ENCODE data around the gene FUOM. TPM values are rescaled to one million over a fixed set of nuclear protein-coding genes. Genes with fewer than 3 reads are reported as not detected.
A peak's percentile ranks its signal among the peaks of the same experiment; 100 is the strongest.

Gene FUOM
- total and polyA plus RNA-seq, 9 of the 15 experiments (the other 6 are each of a cell fraction or from before 2014, with no cell fraction given) = 1.8 to 96.1 (median 27.0) TPM

GRCh38 chr10:133318494-133319127, 39.2 kb downstream of the FUOM start (continued):
- TF ChIP-seq NONO (IDR thresholded peaks at IDR 0.05; ENCODE audit: low read depth in 2 of 2, low read length in 1 of 2) (0 out of 4 replicates have a peak, but pooled peaks of 1 of the 2 experiments have one; percentile 32), ZNF518B (CRISPR knock-in tag; IDR thresholded peaks at IDR 0.05) (no peak), JUN (IDR thresholded peaks at IDR 0.05; ENCODE audit: borderline replicate concordance, low read depth, low read length) (no peak), JUN (CRISPR knock-in tag; IDR thresholded peaks at IDR 0.05; ENCODE audit: borderline replicate concordance) (no peak), ARID4B (CRISPR knock-in tag; IDR thresholded peaks at IDR 0.05) (peak; percentile 59; the same call in 1 of the 2 replicates), SMC3 (conservative IDR thresholded peaks at IDR 0.05; ENCODE audit: insufficient read depth, low read depth, low read length) (peak; percentile 32; the same call in 1 of the 2 replicates), UBTF (IDR thresholded peaks at IDR 0.05; ENCODE audit: borderline replicate concordance in 1 of 2, low read depth in 2 of 2, low read length in 2 of 2) (peak in 1 of 2 experiments; percentile 82; a peak in 2 of 4 replicates), KLF13 (tag; IDR thresholded peaks at IDR 0.05; ENCODE audit: borderline replicate concordance, low read depth) (no peak), TEAD1 (CRISPR knock-in tag; IDR thresholded peaks at IDR 0.05) (peak in 1 of 2 experiments; percentile 40; a peak in 1 of 4 replicates), ZBTB9 (CRISPR knock-in tag; IDR thresholded peaks at IDR 0.05) (0 out of 2 replicates have a peak, but pooled peaks have one; percentile 39), ELF4 (CRISPR knock-in tag; IDR thresholded peaks at IDR 0.05) (no peak)

Measured in K562 (cell line).